ENCODE measurements around the gene FBXL4.

The FBXL4 gene

GRCh38 chr6:98823428-98824161 lies 124.2 kb downstream of the FBXL4 start:
- DNase-seq, result no peak

GRCh38 chr6:98821756-98822405 lies 125.9 kb downstream of the FBXL4 start:
- DNase-seq, result no peak

Measured in GDM1 (cell line).